SU-DHL-6 (cell line): ENCODE data around the gene AGR2.

ENCODE experiments used
- H2AFZ ChIP-seq: fragments of 200-600 bp; sonication (generic); 2 replicates; pipeline ENCODE4 v1.6.1; 2014; ENCODE audit warnings: low read depth, mild to moderate bottlenecking, moderate library complexity, mixed read lengths, antibody characterized with exemption, low read length; ENCODE audit not compliant: severe bottlenecking
- H3F3A ChIP-seq: fragments of 200-600 bp; shearing (Covaris generic); 2 replicates; pipeline ENCODE4 v1.6.0; 2016; ENCODE audit warnings: antibody characterized with exemption, mild to moderate bottlenecking; ENCODE audit not compliant: insufficient read depth
- H3K27ac ChIP-seq: fragments of 200-600 bp; sonication (generic); 2 replicates; pipeline ENCODE4 v1.5.1; 2016; ENCODE audit warnings: low read depth, mild to moderate bottlenecking, low read length, moderate library complexity, mixed read lengths
- H3K27me3 ChIP-seq: fragments of 200-600 bp; sonication (generic), shearing (Covaris generic); 2 replicates; pipeline ENCODE4 v1.6.0; 2014; ENCODE audit warnings: mild to moderate bottlenecking, low read length
- H3K36me3 ChIP-seq: fragments of 200-600 bp; sonication (generic); 2 replicates; pipeline ENCODE4 v1.6.1; 2014; ENCODE audit warnings: mild to moderate bottlenecking, low read length, mixed read lengths
- H3K4me2 ChIP-seq: fragments of 300-600, 200-600 bp; shearing (Covaris generic), sonication (generic); 2 replicates; pipeline ENCODE4 v1.6.0; 2014; ENCODE audit warnings: low read length, low read depth, mild to moderate bottlenecking; ENCODE audit not compliant: poor library complexity, severe bottlenecking
- H3K4me3 ChIP-seq: fragments of 200-600 bp; sonication (generic); 2 replicates; pipeline ENCODE4 v1.5.1; 2014; ENCODE audit warnings: antibody characterized with exemption, low read length, mild to moderate bottlenecking, mixed read lengths; ENCODE audit not compliant: insufficient read depth, poor library complexity, severe bottlenecking
- H3K79me2 ChIP-seq: fragments of 200-600 bp; sonication (generic); 2 replicates; pipeline ENCODE4 v1.6.1; 2014; ENCODE audit warnings: mild to moderate bottlenecking, low read length, moderate library complexity; ENCODE audit not compliant: insufficient read depth
- H3K9ac ChIP-seq: fragments of 200-600 bp; sonication (generic); 2 replicates; pipeline ENCODE4 v1.7.0; 2014; ENCODE audit warnings: mild to moderate bottlenecking, low read length
- H3K9me2 ChIP-seq: fragments of 200-600 bp; sonication (generic); replicated peaks from 2 replicates; pipeline ENCODE4 v1.6.1; 2014; ENCODE audit warnings: low read length; ENCODE audit not compliant: insufficient read depth
- H3K9me3 ChIP-seq: fragments of 200-600 bp; sonication (generic); 2 replicates; pipeline ENCODE4 v1.6.1; 2014; ENCODE audit warnings: low read length, mixed read lengths; ENCODE audit not compliant: insufficient read depth
- H4K20me1 ChIP-seq: fragments of 200-600 bp; sonication (generic); 2 replicates; pipeline ENCODE4 v1.6.1; 2014; ENCODE audit warnings: low read depth, mild to moderate bottlenecking, antibody characterized with exemption, low read length, moderate library complexity, mixed read lengths
- CTCF ChIP-seq: fragments of 200-600 bp; sonication (generic); IDR thresholded peaks from one replicate; pipeline ENCODE4 v1.5.1; 2017; ENCODE audit warnings: antibody characterized with exemption, mild to moderate bottlenecking, low read length, moderate library complexity; ENCODE audit not compliant: insufficient read depth, poor library complexity, severe bottlenecking
- EZH2phosphoT487 ChIP-seq: fragments of 200-600 bp; sonication (generic), shearing (Covaris generic); conservative IDR thresholded peaks from 2 replicates; pipeline ENCODE4 v1.6.1; 2018; ENCODE audit warnings: mild to moderate bottlenecking, antibody characterized with exemption, low read length, moderate library complexity, mixed read lengths

AGR2 gene

DNA sequence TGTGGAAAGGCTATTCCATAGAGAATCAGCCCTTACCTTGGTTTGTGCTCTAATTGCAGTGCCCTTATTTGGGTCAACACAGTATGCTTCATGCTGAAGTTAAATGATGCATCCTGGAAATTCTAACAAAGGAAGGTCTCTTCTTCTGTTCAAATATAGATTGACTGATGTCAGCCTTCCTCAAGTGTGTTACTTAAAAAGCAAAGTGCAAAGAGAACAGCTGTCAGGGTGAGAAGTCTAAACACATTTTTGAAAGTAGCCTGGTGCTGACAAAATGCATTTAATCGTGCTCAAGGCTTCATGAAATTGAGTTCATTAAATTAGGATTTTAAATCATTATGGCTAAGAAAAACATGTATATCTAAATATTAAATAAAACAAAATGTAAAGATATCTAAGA is 19.5 kb downstream of the AGR2 start:
- Histone ChIP-seq H3K79me2 (no peaks in the 10 kb centered on the region), H3K9me2 (no peaks in the 10 kb centered on the region), H3K4me2 (no peak overlapping the region), H3K27me3 (no peaks in the 10 kb centered on the region), H4K20me1 (no peaks in the 10 kb centered on the region), H3K9ac (no peak overlapping the region), H3K4me3 (no peak overlapping the region), H2AFZ (no peak overlapping the region), H3F3A (no peaks in the 10 kb centered on the region), H3K27ac (no peak overlapping the region), H3K9me3 (no peaks in the 10 kb centered on the region), H3K36me3 (no peaks in the 10 kb centered on the region)
- TF ChIP-seq CTCF = no peak
- TF ChIP-seq EZH2phosphoT487 = no peak

DNA sequence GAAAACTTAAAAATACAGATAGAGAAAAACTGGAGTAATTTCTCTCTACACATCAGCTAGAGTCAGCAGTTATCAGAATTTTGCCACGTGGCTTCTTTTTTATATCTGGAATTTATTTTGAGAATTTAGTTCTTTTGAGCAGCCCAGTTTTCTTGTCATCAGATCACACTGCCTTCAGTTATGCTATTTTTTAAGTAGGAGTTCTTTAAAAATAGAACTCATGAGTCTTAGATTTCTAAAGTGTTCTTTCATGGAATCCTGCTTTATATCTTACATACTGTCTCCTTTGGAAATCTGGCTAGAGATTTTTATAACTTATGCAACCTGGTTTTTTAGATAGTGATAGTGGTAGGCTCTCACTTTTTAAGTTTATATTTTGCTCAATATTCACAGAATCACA is 24.2 kb downstream of the AGR2 start:
- H3K36me3 ChIP-seq = no peaks in the 10 kb centered on the region
- H3F3A ChIP-seq = no peaks in the 10 kb centered on the region
- no peak overlapping the region for H3K27ac ChIP-seq

DNA sequence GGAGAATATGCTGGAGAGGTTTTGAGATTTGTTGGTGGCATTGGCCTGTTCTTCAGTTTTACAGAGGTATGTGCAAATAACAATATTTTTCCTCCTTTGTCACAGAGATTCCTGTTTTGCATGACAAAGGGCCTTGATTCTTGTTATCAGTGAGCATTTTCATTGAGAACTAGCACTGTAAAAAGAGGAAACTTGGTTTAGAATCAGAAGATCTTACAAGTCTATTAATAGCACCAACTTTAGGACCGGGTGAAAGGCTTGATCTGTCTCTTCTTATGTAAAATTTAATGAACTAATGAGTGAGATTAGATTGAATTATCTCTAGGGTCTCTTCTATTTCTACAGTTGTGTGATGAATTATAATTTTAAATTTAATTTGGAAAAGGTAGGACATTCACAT is 25.7 kb downstream of the AGR2 start:
- Histone ChIP-seq H3K4me2 (no peak overlapping the region), H3K4me3 (no peak overlapping the region)

More for the DNA sequence above, 24.2 kb downstream of the AGR2 start:
- H3K9ac ChIP-seq = no peak overlapping the region
- no peak overlapping the region for H2AFZ ChIP-seq
- H3K4me2 ChIP-seq = no peak overlapping the region
- no peaks in the 10 kb centered on the region for H3K9me2 ChIP-seq
- no peaks in the 10 kb centered on the region for H4K20me1 ChIP-seq
- no peak overlapping the region for H3K4me3 ChIP-seq
- H3K27me3 ChIP-seq = no peaks in the 10 kb centered on the region
- no peaks in the 10 kb centered on the region for H3K9me3 ChIP-seq
- H3K79me2 ChIP-seq = no peaks in the 10 kb centered on the region
- TF ChIP-seq CTCF (no peak), EZH2phosphoT487 (no peak)

More for the DNA sequence above, 25.7 kb downstream of the AGR2 start:
- H4K20me1 ChIP-seq = no peaks in the 10 kb centered on the region
- TF ChIP-seq EZH2phosphoT487 = no peak
- no peak for TF ChIP-seq CTCF
- H3K27me3 ChIP-seq = no peaks in the 10 kb centered on the region
- H3K79me2 ChIP-seq = no peaks in the 10 kb centered on the region
- no peaks in the 10 kb centered on the region for H3K9me2 ChIP-seq
- no peak overlapping the region for H2AFZ ChIP-seq
- H3K36me3 ChIP-seq = no peaks in the 10 kb centered on the region
- H3K9ac ChIP-seq = no peak overlapping the region
- H3K27ac ChIP-seq = no peak overlapping the region
- H3F3A ChIP-seq = no peaks in the 10 kb centered on the region
- no peaks in the 10 kb centered on the region for H3K9me3 ChIP-seq
